KOPT-K1 (cell line): ENCODE results near the gene RALY.

ENCODE experiments used
- H3K27ac ChIP-seq: fragments of 200-600 bp; sonication (generic); 2 replicates; pipeline ENCODE4 v1.5.1; 2016; ENCODE audit warnings: antibody characterized with exemption, mild to moderate bottlenecking, low read depth, low read length; ENCODE audit not compliant: poor library complexity, severe bottlenecking
- H3K36me3 ChIP-seq: fragments of 200-600 bp; sonication (generic); 2 replicates; pipeline ENCODE4 v1.5.1; 2017; ENCODE audit warnings: antibody characterized with exemption, mild to moderate bottlenecking, low read length, moderate library complexity; ENCODE audit not compliant: insufficient read depth
- H3K9me3 ChIP-seq: fragments of 200-600 bp; sonication (generic); 2 replicates; pipeline ENCODE4 v1.5.1; 2017; ENCODE audit warnings: antibody characterized with exemption, low read length, mild to moderate bottlenecking; ENCODE audit not compliant: insufficient read depth, poor library complexity, severe bottlenecking

The RALY gene

GRCh38 chr20:33999025-33999649 lies 5.4 kb downstream of the RALY start:
- H3K27ac ChIP-seq: no peak overlapping the region

GRCh38 chr20:34001378-34001777 lies 7.7 kb downstream of the RALY start:
- Histone ChIP-seq H3K27ac (no peak overlapping the region), H3K36me3 (peaks cover 54% of the 10 kb centered on the region), H3K9me3 (no peaks in the 10 kb centered on the region)

More at GRCh38 chr20:33999025-33999649, 5.4 kb downstream of the RALY start:
- Histone ChIP-seq H3K36me3 (peaks cover 44% of the 10 kb centered on the region), H3K9me3 (no peaks in the 10 kb centered on the region)

GRCh38 chr20:34004227-34004626 lies 10.5 kb downstream of the RALY start:
- H3K9me3 ChIP-seq: no peaks in the 10 kb centered on the region
- peaks cover 42% of the 10 kb centered on the region for H3K36me3 ChIP-seq
- no peak overlapping the region for H3K27ac ChIP-seq

GRCh38 chr20:34004790-34005457 lies 11.2 kb downstream of the RALY start:
- H3K9me3 ChIP-seq: no peaks in the 10 kb centered on the region
- H3K36me3 ChIP-seq: peaks cover 42% of the 10 kb centered on the region
- H3K27ac ChIP-seq: no peak overlapping the region

- Histone ChIP-seq H3K27ac (no peak overlapping the region), H3K36me3 (peaks cover 46% of the 10 kb centered on the region), H3K9me3 (no peaks in the 10 kb centered on the region)
Observed at GRCh38 chr20:34006619-34007018, 12.9 kb downstream of the RALY start.

- Histone ChIP-seq H3K9me3 (no peaks in the 10 kb centered on the region), H3K27ac (peak overlapping the region; percentile 44), H3K36me3 (peaks cover 33% of the 10 kb centered on the region)
Observed at GRCh38 chr20:34008477-34008876, 14.8 kb downstream of the RALY start.

- peak overlapping the region; percentile 44 for H3K27ac ChIP-seq
- H3K36me3 ChIP-seq: peaks cover 21% of the 10 kb centered on the region
- no peaks in the 10 kb centered on the region for H3K9me3 ChIP-seq
Observed at GRCh38 chr20:34010405-34010931, 16.8 kb downstream of the RALY start.

- H3K27ac ChIP-seq: no peak overlapping the region
- no peaks in the 10 kb centered on the region for H3K9me3 ChIP-seq
- peaks cover 13% of the 10 kb centered on the region for H3K36me3 ChIP-seq
Observed at GRCh38 chr20:34011275-34011674, 17.6 kb downstream of the RALY start.

- no peak overlapping the region for H3K27ac ChIP-seq
- no peaks in the 10 kb centered on the region for H3K9me3 ChIP-seq
- H3K36me3 ChIP-seq: peaks cover 7% of the 10 kb centered on the region; the same call in 1 of the 2 replicates
Observed at GRCh38 chr20:34012330-34012729, 18.6 kb downstream of the RALY start.

- H3K9me3 ChIP-seq: no peaks in the 10 kb centered on the region
- peaks cover 11% of the 10 kb centered on the region; the same call in 1 of the 2 replicates for H3K36me3 ChIP-seq
- no peak overlapping the region for H3K27ac ChIP-seq
Observed at GRCh38 chr20:34012735-34013134, 19.0 kb downstream of the RALY start.

- no peak overlapping the region for H3K27ac ChIP-seq
- no peaks in the 10 kb centered on the region for H3K9me3 ChIP-seq
- H3K36me3 ChIP-seq: peaks cover 19% of the 10 kb centered on the region; the same call in 1 of the 2 replicates
Observed at GRCh38 chr20:34013554-34013953, 19.8 kb downstream of the RALY start.

GRCh38 chr20:34014878-34015277 lies 21.2 kb downstream of the RALY start:
- Histone ChIP-seq H3K27ac (no peak overlapping the region), H3K9me3 (no peaks in the 10 kb centered on the region), H3K36me3 (peaks cover 25% of the 10 kb centered on the region; the same call in 1 of the 2 replicates)

- Histone ChIP-seq H3K36me3 (peaks cover 25% of the 10 kb centered on the region; the same call in 1 of the 2 replicates), H3K27ac (peak overlapping the region; percentile 23), H3K9me3 (no peaks in the 10 kb centered on the region)
Observed at GRCh38 chr20:34015401-34016335, 22.0 kb downstream of the RALY start.

- peaks cover 27% of the 10 kb centered on the region; the same call in 1 of the 2 replicates for H3K36me3 ChIP-seq
- H3K9me3 ChIP-seq: no peaks in the 10 kb centered on the region
- peak overlapping the region; percentile 23 for H3K27ac ChIP-seq
Observed at GRCh38 chr20:34016736-34017135, 23.0 kb downstream of the RALY start.

- Histone ChIP-seq H3K9me3 (no peaks in the 10 kb centered on the region), H3K27ac (peak overlapping the region; percentile 23), H3K36me3 (peaks cover 31% of the 10 kb centered on the region; the same call in 1 of the 2 replicates)
Observed at GRCh38 chr20:34017610-34018009, 23.9 kb downstream of the RALY start.
